LNCAP (cell line): ENCODE data around the gene SSR2.

ENCODE experiments used
- TF ChIP-seq, protein P1 (sequence below): fragments of 450-650 bp; IDR thresholded peaks from 2 replicates; pipeline ENCODE4 v1.5.1; 2017; ENCODE audit warnings: mild to moderate bottlenecking

The SSR2 gene

GRCh38 chr1:155976913-155977689 is 43.6 kb downstream of the SSR2 start:
- TF ChIP-seq, protein P1, sequence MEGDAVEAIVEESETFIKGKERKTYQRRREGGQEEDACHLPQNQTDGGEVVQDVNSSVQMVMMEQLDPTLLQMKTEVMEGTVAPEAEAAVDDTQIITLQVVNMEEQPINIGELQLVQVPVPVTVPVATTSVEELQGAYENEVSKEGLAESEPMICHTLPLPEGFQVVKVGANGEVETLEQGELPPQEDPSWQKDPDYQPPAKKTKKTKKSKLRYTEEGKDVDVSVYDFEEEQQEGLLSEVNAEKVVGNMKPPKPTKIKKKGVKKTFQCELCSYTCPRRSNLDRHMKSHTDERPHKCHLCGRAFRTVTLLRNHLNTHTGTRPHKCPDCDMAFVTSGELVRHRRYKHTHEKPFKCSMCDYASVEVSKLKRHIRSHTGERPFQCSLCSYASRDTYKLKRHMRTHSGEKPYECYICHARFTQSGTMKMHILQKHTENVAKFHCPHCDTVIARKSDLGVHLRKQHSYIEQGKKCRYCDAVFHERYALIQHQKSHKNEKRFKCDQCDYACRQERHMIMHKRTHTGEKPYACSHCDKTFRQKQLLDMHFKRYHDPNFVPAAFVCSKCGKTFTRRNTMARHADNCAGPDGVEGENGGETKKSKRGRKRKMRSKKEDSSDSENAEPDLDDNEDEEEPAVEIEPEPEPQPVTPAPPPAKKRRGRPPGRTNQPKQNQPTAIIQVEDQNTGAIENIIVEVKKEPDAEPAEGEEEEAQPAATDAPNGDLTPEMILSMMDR, result no peak

- TF ChIP-seq, protein P1, result no peak
Observed at GRCh38 chr1:155976062-155976912, 44.5 kb downstream of the SSR2 start.

DNA sequence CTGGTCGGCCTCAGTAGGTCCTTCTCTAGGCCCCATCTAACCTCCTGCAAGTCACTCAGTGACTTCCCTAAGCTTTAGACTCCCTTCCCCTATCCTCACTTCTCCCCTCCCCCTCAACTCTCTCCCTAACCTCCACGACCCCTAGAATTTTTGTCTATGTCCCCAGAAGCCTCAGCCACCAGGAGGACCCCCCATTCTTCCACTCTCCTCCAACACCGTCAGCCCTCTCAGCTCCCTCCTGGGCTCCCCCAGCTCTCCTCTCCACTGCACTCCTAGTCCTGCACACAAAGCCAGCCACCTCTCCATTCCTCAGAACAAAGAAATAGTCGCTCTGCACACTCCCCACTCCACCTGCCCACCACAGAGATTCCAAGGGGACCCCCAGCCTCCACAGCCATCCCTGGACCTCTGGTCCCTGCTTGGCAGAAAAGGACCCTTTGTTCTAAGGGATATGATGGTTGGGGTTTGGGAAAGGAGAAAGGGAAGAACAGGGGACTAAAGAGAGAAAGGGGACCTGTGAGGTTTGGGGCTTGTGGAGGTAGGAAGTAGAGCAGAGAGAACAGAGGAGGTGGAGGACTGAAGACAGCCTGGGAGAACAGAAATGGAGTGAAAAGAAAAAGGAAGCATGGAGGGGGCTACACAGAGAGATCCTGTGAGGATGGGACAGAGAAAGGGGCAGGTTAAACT is 45.2 kb downstream of the SSR2 start:
- TF ChIP-seq, protein P1, result no peak

- TF ChIP-seq, protein P1, result no peak
Observed at GRCh38 chr1:155974208-155975115, 46.3 kb downstream of the SSR2 start.

GRCh38 chr1:155973723-155974122 is 47.0 kb downstream of the SSR2 start:
- TF ChIP-seq, protein P1, result no peak

DNA sequence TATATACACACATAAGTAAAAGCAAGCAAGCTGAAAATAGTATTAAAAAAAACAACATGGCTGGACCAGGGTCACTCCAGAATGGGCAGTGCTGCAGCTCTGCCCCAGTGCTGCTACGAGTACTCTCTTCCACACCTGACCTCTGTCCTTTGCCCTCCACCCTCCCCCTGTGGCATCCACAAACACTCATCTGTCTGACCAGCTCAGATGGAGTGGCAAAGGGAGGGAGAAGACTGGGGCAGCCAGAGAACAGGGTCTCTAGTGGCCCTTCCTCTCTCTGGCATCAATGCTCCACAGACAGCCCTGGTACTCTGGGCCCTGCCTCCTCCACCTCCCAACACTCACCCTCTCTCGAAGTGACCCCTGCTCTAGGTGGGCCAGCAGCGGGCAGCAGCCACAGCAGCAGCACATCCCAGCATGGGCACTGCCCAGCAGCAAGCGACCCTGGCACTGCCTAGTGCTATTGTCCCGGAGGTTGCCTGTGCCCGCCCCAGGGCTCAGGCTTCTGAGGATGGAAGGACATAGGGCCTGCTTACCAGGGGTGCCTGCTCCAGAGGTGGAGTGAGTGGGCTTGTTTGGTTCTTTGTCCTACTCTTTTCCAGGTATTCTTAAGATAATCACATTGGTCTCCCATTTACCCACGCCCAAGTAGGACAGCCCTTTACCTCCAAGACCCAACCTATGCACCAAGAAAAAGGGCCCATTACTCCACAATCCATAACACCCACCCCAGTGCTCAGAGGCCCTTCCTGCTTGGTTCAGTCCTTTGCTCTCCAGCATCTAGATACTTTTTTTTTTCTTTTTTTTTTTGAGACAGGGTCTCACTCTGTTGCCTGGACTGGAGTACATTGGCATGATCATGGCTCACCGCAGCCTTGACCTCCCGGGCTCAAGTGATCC is 48.6 kb downstream of the SSR2 start:
- TF ChIP-seq, protein P1, result no peak
